ENCODE data around the gene HIP1.
"Not testable (repeated sequence)": the region's sequence is repeated elsewhere in the genome, so short reads cannot be mapped to it uniquely, and the experiment has no call there.

HIP1 gene

GRCh38 chr7:75614401-75614800 is 124.3 kb downstream of the HIP1 start:
- no peak for DNase-seq (ENCODE audit: low spot score)

GRCh38 chr7:75613351-75613750 is 125.4 kb downstream of the HIP1 start:
- no peak for DNase-seq (ENCODE audit: low spot score)

- no peak for DNase-seq (ENCODE audit: low spot score)
Measured at GRCh38 chr7:75611557-75612178, 127.1 kb downstream of the HIP1 start.

- DNase-seq (ENCODE audit: low spot score) = not testable (repeated sequence)
Measured at GRCh38 chr7:75609416-75609815, 129.3 kb downstream of the HIP1 start.

- DNase-seq (ENCODE audit: low spot score) = no peak
Measured at GRCh38 chr7:75608451-75609122, 130.2 kb downstream of the HIP1 start.

GRCh38 chr7:75604408-75604807 is 134.3 kb downstream of the HIP1 start:
- no peak for DNase-seq (ENCODE audit: low spot score)

- DNase-seq (ENCODE audit: low spot score) = not testable (repeated sequence)
Measured at GRCh38 chr7:75602831-75603230, 135.9 kb downstream of the HIP1 start.

GRCh38 chr7:75601539-75601938 is 137.2 kb downstream of the HIP1 start:
- no peak for DNase-seq (ENCODE audit: low spot score)

GRCh38 chr7:75600748-75601147 is 138.0 kb downstream of the HIP1 start:
- not testable (repeated sequence) for DNase-seq (ENCODE audit: low spot score)

- no peak for DNase-seq (ENCODE audit: low spot score)
Measured at GRCh38 chr7:75599244-75599781, 139.4 kb downstream of the HIP1 start.

- no peak for DNase-seq (ENCODE audit: low spot score)
Measured at GRCh38 chr7:75596727-75597614, 141.8 kb downstream of the HIP1 start.

GRCh38 chr7:75595766-75596165 is 143.0 kb downstream of the HIP1 start:
- DNase-seq (ENCODE audit: low spot score) = no peak

GRCh38 chr7:75593500-75594184 is 145.1 kb downstream of the HIP1 start:
- DNase-seq (ENCODE audit: low spot score) = not testable (repeated sequence)

- no peak for DNase-seq (ENCODE audit: low spot score)
Measured at GRCh38 chr7:75591467-75592255, 147.1 kb downstream of the HIP1 start.

GRCh38 chr7:75590373-75591005 is 148.3 kb downstream of the HIP1 start:
- DNase-seq (ENCODE audit: low spot score) = no peak

GRCh38 chr7:75584354-75584753 is 154.4 kb downstream of the HIP1 start:
- DNase-seq (ENCODE audit: low spot score) = no peak

- no peak for DNase-seq (ENCODE audit: low spot score)
Measured at GRCh38 chr7:75583255-75583654, 155.5 kb downstream of the HIP1 start.

GRCh38 chr7:75579899-75580298 is 158.8 kb downstream of the HIP1 start:
- DNase-seq (ENCODE audit: low spot score) = no peak

GRCh38 chr7:75578081-75578480 is 160.7 kb downstream of the HIP1 start:
- no peak for DNase-seq (ENCODE audit: low spot score)

GRCh38 chr7:75575488-75576121 is 163.1 kb downstream of the HIP1 start:
- no peak for DNase-seq (ENCODE audit: low spot score)
